Limb (tissue), 2 donors: ENCODE data around the gene ABHD17B.
"Not testable (repeated sequence)": the region's sequence is repeated elsewhere in the genome, so short reads cannot be mapped to it uniquely, and the experiment has no call there.

Experiments used
- DNase-seq, 2 donors: peaks; one replicate each; pipeline ENCODE4 v3.0.0-alpha.2; 2016; ENCODE audit errors: extremely low spot score in 2 of 2

Gene ABHD17B

DNA sequence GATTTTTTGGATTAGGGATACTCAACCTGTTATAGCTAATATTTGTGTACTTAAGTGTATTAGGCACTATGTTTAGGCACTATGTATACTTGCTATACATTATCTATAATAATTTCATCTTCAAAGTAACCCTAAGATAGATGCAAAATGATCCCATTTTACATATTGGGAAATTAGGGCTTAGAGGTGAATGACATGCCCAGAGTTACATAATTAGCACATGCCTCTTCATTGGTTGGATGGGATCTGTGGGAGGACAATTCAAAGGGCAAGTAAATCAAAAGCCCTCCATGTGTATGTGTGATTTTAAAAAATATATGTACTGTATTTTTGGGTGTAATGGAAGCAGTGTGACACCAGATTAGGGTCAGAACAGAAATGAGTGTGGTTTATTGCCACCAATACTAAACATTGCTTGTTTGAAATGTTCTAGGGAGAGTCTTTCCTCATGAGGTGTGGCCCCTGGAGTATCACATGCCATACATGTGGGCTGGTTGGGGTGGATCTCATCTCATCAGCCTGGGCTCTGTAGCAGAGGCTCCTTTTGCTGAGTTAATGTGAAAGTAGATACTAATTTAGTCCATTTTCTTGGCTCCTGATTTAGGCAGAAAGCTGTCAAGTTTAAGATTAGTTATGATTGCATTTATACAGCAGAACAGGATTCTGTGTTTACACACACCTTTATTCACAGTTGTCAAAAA lies 6.0 kb upstream of the ABHD17B start:
- DNase-seq = no peak

- no peak for DNase-seq
Observed at GRCh38 chr9:71915495-71915894, 4.5 kb upstream of the ABHD17B start.

- peak in 1 of 2 donors; percentile 70 for DNase-seq
Observed at GRCh38 chr9:71911908-71912335, 929 bp upstream of the ABHD17B start.

DNA sequence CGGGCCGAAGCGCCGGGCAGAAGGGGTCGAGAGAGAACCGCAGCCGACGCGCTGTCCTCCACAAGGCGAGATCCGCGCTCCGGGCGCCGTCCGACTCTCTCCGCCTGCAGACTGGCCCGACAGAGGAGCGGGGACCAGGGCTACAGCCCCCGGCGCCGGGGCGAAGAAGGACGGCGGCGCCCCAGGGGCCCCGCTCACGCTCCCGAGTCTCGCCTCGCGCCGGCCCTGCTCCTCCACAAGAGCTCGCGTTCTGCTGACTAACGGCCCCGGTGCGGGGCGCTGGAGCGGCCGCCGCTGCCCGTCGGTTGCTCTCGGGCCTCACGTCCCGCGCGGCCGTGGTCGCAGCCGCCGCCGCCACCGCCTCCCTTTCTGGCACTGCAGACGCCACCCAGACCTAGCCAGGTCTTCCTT lies 338 bp downstream of the ABHD17B start:
- peak in 1 of 2 donors; percentile 26 for DNase-seq

DNA sequence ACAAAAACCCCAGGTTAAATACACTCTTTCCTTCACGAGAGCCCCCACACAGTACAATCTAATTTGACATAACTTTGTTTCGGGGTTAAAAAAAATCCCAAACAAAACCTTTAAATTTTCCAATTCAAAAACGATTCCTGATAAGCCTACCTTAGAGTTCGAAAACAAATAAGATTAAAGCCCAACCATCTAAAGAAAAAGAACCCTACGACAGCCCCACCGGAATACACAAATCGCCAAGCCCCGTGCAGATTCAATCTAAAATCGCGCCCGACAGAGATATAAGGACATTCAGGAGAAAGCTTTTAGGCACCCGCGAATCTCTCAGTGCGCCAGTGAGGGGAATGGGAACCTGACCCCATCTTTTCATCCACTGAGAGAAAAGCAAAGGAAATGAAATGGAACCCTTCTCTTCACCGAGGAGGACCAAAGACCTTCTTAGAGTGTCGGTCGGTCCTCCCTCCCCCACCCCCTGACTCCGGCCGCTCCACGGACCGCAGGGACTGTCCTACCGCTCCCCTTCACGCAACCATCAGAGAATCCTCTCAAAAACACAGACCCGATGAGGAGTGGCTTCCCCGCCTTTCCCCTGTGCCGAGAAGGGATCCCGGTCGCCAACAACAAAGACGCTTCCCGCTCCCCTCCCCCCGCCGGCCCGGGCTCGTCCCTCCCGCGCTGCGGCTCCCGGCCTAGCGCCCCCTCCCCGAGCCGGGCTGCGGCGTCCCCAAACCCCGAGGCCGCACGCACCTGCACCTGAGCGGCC lies 925 bp downstream of the ABHD17B start:
- peak in 1 of 2 donors; percentile 86 for DNase-seq

DNA sequence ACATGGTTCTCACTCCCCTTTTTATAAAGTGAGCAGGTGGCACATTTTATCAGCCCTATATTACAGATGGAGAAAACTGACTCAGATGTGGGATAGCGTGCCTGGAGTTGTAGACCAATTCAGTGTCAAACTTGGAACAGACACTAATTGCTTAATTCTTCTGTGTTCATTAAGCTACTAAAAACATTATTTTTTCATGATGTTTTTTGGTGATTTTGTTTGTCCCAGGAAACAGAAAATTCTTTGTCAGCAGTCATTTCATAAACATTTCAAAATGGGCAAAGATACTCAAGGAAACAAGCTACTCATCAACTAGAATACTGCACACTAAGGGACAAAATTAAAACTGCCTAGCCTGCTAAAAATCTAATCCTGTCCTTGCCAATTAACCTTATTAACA lies 2.2 kb downstream of the ABHD17B start:
- no peak for DNase-seq

GRCh38 chr9:71904076-71904475 lies 6.9 kb downstream of the ABHD17B start:
- DNase-seq = no peak

DNA sequence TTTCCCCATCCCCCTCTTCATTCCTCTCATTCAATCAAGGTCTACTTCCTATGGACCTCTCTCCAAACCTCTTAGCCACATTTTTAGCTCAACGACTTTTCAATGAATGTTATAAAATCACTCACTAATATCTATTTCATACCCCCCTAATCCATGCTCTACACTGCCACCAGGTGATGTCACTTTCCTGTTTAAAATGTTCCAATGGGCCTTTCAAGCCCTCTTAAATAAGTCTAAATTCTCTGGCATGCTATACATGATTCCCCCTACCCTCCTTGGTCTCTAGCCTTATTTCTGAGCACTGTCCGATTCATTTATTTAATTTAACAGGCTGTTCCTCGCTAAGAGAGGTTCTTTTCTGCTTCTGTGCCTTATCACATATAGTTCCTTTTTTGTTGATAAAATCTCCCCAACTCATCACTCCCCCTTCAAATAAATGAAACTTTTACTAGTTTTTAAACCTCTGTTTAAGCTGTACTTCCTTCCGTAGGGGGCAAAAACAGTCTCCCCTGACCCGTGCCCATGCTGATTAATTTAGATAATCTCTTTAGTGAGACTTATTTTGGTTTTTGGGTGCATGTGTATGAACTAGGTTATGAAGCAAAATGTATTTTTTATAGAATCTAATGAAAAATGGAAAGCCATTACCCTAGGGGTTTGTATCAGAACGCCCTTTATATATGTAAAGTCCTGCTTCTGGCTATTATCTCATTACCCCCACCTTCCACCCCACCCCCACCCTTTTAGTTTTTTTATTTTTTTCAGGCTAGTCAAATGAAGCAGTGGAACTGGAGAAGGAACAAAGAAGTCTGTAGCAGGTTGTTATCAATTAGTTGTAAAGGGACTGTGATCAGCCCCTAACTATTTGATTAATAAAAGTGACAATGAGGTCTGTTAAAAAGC lies 9.0 kb downstream of the ABHD17B start:
- DNase-seq = no peak

- not testable (repeated sequence) for DNase-seq
Observed at GRCh38 chr9:71898756-71899155, 12.2 kb downstream of the ABHD17B start.

DNA sequence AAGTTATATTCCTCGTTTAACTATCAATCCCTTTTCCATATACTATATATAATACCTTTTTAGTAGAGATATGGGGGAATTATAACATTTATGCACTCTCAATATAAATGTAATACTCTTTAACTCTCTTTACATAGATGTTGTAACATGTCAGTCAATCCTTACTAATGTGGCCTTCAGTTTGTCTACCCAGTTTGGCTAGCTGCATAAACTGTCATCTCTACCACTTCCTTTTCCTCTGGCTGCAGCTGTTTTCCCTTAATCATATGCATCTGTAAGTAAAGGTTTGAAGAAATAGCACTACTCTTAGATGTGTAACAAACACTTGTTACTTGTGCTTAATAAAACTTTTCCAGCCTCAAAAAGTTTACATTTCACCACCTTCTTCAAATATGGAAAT lies 13.4 kb downstream of the ABHD17B start:
- no peak for DNase-seq

- DNase-seq = no peak
Observed at GRCh38 chr9:71896761-71897160, 14.2 kb downstream of the ABHD17B start.

GRCh38 chr9:71895955-71896354 lies 15.0 kb downstream of the ABHD17B start:
- DNase-seq = no peak

GRCh38 chr9:71895117-71895516 lies 15.9 kb downstream of the ABHD17B start:
- no peak for DNase-seq

GRCh38 chr9:71891557-71892189 lies 19.3 kb downstream of the ABHD17B start:
- DNase-seq = no peak

DNA sequence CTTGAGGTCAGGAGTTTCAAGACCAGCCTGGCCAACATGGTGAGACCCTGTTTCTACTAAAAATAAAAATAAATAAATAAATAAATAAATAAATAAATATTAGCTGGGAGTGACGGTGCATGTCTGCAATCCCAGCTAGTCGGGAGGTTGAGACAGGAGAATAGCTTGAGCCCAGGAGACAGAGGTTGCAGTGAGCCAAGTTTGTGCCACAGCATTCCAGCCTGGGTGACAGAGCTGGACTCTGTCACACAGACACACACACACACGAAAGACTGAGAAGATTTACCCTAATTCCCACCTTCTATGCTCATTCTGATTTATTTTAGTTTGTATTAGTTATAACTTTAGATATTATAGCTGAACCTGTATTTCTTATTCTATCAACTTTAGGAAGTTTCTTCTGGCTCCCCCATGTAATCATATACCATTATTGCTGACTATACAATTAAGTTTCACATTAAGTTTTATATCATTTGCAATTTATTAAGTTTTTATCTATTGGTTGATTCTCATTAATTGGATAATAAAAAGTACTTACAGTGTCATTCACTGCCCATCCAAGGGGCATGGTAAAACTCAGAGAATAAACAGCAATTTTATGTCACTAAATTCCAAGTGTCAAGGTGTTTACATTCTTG lies 20.8 kb downstream of the ABHD17B start:
- no peak for DNase-seq

DNA sequence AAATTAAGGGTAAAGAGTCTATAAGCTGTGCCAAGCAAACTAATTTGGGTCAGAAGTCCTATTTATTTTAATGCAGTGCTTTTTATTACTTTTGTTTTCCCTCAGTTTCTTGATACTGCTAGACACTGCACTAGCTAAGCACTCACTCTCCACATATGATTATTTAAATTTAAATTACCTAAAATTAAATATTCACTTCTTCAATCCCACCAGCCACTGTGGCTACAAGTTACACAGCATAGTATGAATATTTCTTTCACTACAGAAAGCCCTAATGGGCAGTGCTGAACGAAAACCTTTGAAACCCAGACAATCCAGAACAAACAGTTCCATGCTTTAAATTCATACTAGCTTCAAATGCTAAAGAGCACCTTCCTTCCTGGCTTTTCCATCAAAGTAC lies 23.6 kb downstream of the ABHD17B start:
- DNase-seq = no peak

DNA sequence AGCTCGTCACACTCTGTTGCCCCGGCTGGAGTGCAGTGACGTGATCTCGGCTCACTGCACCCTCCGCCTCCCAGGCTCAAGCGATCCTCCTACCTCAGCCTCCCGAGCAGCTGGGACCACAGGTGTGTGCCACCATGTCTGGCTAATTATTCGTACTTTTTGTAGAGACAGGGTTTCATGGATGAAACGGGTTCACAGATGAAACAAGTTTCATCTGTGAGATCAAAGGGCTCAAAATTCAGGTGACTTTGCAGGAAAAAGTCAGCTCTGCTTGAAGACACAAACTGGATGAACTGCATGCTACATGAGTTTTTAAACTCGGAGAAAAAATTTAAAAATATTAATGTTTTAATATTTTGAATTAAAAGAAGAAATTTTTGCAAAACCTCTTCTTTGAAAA lies 24.5 kb downstream of the ABHD17B start:
- DNase-seq = no peak

- no peak for DNase-seq
Observed at GRCh38 chr9:71886015-71886414, 25.0 kb downstream of the ABHD17B start.

- DNase-seq = no peak
Observed at GRCh38 chr9:71885467-71885866, 25.5 kb downstream of the ABHD17B start.

DNA sequence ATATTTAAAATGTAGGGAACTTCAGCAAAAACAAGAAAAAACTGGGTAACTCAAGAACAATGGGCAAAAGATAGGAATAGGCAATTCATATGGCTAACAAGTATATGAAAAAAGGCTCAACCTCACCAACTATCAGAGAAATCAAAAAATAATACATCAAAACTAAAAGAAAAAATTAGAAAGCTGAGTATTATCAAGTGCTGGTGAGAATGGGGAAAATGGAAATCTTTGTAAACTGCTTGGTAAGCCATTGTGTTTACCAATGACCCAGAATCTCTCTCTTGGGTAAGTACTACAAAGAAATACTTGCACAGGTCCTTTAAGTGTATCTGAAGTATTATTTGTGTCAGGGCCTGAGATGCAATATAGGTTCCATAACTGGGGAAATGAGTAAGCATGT lies 27.0 kb downstream of the ABHD17B start:
- no peak for DNase-seq

DNA sequence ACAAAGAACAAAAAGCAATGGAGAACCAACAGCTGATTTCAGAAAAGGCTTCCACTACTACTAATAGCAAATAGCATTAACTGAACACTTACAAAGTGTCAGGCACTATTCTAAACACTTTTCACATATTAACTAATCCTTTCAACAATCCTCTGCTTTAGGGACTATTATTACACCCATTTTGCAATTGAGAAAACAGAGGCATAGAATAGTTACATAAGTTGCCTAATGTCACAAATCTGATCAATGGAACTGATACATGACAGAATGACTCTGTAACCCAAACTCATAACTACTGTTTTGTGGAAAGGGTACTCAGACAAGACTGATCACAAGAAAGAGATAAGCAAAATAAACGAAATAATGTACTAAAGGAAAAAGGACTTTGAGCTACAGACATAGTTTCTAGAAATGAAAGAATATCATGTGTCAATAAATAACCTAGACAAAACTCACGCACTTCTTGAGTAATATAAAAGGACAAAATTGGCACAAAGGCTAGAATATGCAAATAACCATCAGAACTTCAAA lies 31.3 kb downstream of the ABHD17B start:
- DNase-seq = no peak
